Uterus (tissue), 2 donors: ENCODE measurements around the gene HAS3.

ENCODE experiments used
- CTCF ChIP-seq, 4 experiments: fragments of 200-600 bp in 2 of 4; fragments of 450-650 bp in 2 of 4; sonication (generic) in 2 of 4; IDR thresholded peaks; one replicate each; pipeline ENCODE4 v1.5.1; 2016 to 2019; ENCODE audit warnings: antibody characterized with exemption in 4 of 4, mild to moderate bottlenecking in 2 of 4, moderate library complexity in 1 of 4
- POLR2A ChIP-seq, 2 donors: fragments of 450-650 bp; IDR thresholded peaks; one replicate each; pipeline ENCODE4 v1.6.1; 2016; ENCODE audit warnings: antibody characterized with exemption in 2 of 2, mild to moderate bottlenecking in 1 of 2, moderate library complexity in 1 of 2

GRCh38 chr16:69114976-69115355 is 9.5 kb downstream of the HAS3 start:
- TF ChIP-seq CTCF (IDR thresholded peaks at IDR 0.05) = no peak
- no peak for TF ChIP-seq POLR2A (IDR thresholded peaks at IDR 0.05)
